H1 (cell line): ENCODE data around the gene HS6ST2. TPM values are rescaled to one million over a fixed set of nuclear protein-coding genes. Genes with fewer than 3 reads are reported as not detected.

Experiments
- FOSL1 ChIP-seq: IDR thresholded peaks from 2 replicates; pipeline ENCODE4 v1.6.1; 2011; ENCODE audit warnings: mild to moderate bottlenecking, low read depth, low read length, moderate library complexity; ENCODE audit not compliant: insufficient read depth
- HDAC6 ChIP-seq: IDR thresholded peaks from one replicate; pipeline ENCODE4 v1.7.1; 2012; ENCODE audit warnings: low read depth, mild to moderate bottlenecking, inconsistent platforms, low read length, moderate library complexity
- polyA plus RNA-seq, 7 experiments: library from polyadenylated mRNA; depleted of rRNA in 3 of 7; stranded (reverse) in 5 of 7; unstranded in 2 of 7; fragments of >200 nt in 5 of 7; fragments of 200-250 nt in 2 of 7; gene quantifications; 1 replicate in 5 of 7; 2 replicates in 1 of 7; 4 replicates in 1 of 7; pipeline versions ENCODE4 v1.2.1 to v1.2.3, GENCODE V29; 2011 to 2013; ENCODE audit warnings: missing spikeins in 2 of 7, mixed read lengths in 2 of 7
- total RNA-seq: library from RNA; stranded (reverse); fragmentation: NEBNext Ultra II Directional; extraction: Animal tissue kit (Norgen Biotek cat#: 25700); gene quantifications from 2 replicates; pipeline ENCODE4 v1.2.1, GENCODE V29; 2021

HS6ST2 gene
- total and polyA plus RNA-seq, 2 of the 8 experiments (the other 6 are each of a cell fraction or from before 2014, with no cell fraction given) = 3.9 TPM

- TF ChIP-seq FOSL1 (no peak), HDAC6 (no peak)
Observed at GRCh38 chrX:132594999-132595398, 363.4 kb downstream of the HS6ST2 start (continued).
